Activated CD4-positive, alpha-beta T cell treated with anti-CD3 and anti-CD28 coated beads, Interleukin-2, amount 50 U/mL, for 4 hours (primary cell): ENCODE measurements around the gene SEPTIN12.
"Not testable (repeated sequence)": the region's sequence is repeated elsewhere in the genome, so short reads cannot be mapped to it uniquely, and the experiment has no call there.

Source experiments
- DNase-seq, 2 experiments: peaks; one replicate each; pipeline ENCODE4 v3.0.0-alpha.2; 2020

The SEPTIN12 gene

GRCh38 chr16:4801962-4802658 lies 14.0 kb upstream of the SEPTIN12 start, which contains the start of gene ROGDI:
TSS of gene ROGDI (minus strand) at chr16:4802633. CDS start at chr16:4802571, 62 bp downstream.
- peak; percentile 71 to 72 for DNase-seq

DNA sequence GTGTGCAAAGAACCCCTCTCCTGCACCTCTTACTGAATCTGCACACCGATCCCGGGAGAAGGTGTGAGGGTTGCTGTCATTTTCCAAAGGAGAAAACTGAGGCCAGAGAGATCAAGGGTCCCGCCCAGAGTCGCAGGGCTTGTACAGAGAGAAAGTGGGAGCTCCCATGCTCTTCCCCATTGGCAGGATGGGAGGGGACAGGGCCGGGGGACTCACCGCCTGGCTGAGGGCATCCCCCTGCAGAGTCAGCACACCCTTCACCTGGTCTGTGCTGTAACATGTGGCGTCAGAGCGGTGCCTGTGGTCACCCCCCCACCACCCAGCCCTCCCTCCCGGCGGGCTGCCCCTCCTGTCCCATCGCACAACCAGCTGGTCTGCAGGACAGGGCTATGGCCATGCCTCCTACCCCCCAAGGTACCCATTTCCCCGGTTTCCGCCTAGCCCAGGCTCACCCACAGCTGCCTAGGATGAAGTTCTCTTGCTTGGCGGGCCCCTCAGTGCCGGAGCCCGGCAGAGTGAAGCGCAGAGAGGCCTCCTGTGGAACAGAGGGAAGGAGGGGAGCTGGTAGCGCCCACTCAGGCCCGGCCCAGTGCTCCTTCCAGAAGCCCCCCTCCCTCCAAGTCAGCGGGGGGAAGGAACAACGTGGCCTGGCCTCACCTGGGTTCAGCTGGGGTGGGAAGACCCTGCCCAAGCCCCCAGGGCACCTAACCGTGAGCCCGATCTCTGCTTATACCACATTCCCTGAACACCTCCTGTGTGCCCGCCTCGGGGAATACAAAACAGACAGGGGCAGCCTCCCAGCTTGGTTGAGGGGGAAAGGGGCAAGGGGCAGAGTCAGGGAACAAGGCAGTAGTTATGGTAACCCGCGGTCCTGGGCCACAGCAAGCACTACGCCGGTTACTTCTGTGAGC lies 13.2 kb upstream of the SEPTIN12 start:
- no peak for DNase-seq

DNA sequence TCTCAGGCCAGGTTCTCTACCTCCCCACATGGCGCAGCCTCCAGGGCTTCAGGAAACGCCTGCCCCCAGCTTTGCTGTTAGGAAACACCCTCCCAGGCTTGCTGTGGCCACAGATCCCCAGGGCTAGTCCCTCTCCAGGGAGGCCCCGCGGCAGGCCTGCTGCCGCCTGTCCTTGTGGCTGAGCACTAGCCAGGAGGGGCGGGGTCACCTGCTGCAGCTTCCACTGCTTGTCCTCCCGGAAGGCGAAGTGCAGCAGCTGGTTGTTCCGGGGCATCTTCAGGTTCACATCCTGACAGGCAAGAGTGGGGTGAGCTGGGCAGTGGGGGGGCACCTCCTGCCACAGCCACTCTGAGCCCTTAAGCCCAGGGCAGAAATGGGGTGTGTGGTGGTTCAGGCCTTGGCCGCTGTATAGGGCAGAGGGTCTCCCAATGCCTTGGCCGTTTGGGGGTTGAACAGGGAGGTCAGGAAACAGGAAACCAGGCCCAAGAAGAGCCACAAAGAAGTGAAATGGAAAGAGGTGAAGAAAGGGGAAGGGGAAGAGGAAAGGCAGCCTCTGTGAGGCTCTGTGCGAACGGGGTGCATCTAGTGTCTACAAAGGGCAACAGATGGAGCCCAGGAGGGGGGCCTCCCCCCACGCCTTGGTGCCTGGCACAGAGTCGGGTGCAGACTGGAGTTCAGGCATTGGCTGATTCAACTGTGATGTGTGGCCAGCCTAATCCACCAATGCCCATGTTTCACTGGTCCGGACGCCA lies 12.3 kb upstream of the SEPTIN12 start:
- DNase-seq = no peak

GRCh38 chr16:4799171-4799855 lies 11.2 kb upstream of the SEPTIN12 start:
- no peak for DNase-seq

DNA sequence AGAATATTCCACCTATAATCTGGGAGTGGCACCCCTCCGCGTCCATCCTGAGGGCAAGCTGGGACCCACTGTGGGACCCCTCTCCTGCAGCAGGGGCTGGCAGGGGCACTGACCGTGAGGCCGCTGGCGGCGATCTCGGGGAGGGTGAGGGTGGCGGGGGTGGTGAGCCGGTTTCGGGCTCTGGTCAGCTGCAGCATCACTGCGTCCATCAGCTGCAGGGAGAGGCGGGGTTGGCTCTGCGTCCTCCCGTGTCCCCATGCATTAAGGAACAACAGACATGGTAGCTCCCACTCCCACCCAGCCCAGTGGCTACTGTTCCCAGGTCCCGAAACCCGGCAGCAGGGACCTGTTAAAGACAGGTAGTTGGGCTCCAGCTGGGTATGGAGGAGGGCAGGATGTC lies 10.3 kb upstream of the SEPTIN12 start:
- DNase-seq = no peak

DNA sequence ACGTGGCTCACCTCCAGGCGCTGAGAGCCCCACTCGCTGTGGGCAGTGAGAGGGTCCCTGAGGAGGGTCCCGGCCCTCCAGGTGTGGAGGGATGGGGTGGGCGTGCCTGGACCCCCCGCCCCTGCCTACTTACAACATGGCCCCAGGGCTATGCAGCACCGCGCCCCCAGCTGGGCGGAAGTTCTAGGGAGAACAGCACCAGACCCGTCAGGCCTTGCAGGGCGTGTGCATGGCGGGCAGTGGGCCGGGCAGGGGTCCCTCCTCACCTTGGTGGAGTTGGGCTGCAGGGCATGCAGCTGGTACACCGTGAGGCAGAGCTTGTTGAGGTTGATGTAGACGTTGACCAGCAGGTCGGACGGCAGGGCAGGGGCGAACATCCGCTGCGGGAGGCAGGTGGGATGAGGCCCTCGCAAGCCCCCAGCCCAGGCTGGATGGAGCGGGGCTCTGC lies 9.7 kb upstream of the SEPTIN12 start:
- DNase-seq = no peak

DNA sequence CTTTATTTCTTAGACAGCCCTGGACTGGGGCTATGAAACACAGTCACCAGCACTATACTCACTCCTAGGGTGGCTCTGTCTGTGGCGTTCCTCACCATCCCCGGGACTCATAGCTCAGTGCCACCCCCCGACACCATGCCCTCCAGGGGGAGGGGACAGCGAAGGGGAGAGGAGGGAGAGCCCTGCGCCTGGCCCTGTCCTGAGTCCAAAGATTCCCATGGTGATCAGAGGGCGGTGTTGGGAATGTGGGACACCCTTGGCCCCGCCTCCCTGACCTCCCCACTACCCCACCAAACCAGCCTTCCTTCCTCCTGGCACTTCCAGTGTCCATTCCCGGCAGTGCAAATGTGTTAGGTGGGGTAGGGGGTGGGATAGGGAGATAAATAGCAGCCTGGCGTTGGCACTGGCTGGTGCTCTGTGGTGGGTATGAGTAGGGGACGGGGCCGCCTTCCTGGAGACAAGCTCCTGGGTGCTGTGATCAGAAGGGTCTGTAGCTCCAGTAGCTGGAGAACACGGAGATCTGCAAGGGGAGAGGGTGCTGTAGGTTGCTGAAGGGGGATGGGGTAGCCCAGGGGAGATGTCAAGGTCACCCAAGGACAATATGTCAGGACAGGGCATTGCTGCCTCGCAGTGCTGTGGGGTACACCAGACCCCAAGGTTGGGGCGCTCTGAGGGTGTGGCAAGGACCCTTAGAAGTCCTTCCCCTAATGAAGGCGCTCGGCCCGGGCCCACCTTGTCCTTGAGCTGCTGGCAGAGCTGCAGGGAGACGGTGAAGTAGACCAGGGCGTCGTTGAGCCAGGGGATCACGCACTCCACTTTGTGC lies 9.0 kb upstream of the SEPTIN12 start:
- no peak for DNase-seq

GRCh38 chr16:4795828-4796572 lies 7.9 kb upstream of the SEPTIN12 start:
- DNase-seq = no peak

GRCh38 chr16:4795181-4795827 lies 7.2 kb upstream of the SEPTIN12 start, which contains the start of gene SMIM22:
TSS of gene SMIM22 (plus strand) at chr16:4795369. CDS start at chr16:4795735, 366 bp downstream.
- DNase-seq = no peak

GRCh38 chr16:4792951-4793513 lies 4.9 kb upstream of the SEPTIN12 start:
- DNase-seq = no peak

DNA sequence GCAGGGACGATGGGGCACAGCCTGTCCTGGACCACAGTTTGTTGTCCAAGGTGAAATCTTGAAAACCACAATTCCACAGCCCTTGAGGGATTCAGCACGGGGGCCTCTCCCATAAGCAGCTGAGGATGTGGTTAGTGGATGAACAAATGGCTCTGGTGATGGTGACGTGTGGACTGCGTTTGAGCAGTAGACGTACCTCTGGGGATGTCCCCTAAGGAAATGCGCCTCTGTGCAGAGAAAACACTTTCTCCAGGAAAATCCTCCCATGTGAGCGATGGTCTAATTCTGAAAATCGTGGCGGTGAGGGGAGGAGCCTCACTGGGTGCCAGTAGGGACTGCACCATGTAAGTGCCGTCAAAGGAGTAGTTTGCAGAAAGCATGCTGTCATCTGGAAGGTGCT lies 2.7 kb upstream of the SEPTIN12 start:
- DNase-seq = no peak

DNA sequence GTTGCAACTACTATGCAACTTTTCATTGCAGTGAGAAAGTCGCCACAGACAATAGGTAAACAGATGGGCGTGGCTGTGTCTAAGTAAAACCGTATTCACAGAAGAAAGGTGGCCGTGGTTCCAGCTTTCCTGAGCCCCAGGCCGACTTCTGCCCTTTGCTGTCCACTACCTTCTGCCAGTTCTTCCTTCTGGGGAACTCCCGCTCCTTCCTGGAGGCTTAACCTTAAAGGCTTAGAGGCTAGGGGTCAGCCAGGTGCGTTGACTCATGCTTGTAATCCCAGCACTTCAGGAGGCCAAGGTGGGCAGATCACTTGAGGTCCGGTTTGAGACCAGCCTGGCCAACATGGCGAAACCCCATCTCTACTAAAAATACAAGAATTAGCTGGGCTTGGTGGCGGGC lies 2.1 kb upstream of the SEPTIN12 start:
- DNase-seq = no peak

DNA sequence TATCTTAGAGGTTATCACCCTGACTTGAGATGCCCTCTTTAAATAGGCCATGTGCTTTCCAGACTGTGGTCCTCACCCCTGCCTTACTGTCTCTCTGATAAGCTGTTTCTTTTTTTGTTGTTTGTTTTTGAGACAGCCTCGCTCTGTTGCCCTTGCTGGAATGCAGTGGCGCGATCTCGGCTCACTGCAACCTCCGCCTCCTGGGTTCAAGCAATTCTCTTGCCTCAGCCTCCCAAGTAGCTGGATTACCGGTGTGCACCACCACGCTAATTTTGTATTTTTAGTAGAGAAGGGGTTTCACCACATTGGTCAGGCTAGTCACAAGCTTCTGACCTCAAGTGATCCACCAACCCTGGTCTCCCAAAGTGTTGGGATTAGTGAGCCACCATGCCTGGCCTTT lies 765 bp upstream of the SEPTIN12 start:
- no peak for DNase-seq

DNA sequence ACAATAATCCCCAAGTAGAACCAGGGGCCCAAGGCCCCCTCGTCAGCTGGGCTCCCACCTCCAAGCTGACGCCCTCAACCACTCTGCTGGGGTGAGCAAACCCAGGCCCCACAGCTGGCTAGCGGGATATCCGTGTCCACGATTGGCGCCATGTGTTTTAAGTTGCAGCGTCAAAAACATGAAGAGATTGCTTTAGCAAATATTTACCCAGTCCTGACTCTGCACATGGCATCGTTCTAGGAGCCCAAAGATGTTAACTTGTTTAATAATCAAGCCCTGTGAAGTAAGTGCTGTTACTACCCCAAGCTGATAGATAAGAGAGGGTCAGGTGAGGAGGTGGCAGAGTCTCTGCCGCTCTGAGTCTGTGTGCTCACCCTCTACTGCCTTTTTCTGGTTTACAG lies 344 bp upstream of the SEPTIN12 start:
- DNase-seq = no peak

DNA sequence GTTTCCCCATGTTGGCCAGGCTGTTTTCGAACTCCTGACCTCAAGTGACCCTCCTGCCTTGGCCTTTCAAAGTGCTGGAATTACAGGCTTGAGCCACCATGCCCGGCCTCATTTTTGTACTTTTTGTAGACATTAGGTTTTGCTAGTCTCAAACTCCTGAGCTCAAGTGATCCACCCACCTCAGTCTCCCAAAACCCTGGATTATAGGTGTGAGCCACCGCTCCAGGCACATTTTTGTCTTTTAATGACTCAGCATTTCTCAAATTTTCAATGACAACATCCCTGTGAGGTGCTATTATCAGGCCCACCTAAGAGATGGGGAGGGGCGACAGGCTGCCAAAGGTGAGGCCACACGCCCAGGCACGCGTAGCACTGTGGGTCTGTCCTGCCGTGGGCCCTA lies 1.1 kb downstream of the SEPTIN12 start:
- DNase-seq = no peak

GRCh38 chr16:4785758-4786433 lies 2.2 kb downstream of the SEPTIN12 start:
- no peak for DNase-seq

DNA sequence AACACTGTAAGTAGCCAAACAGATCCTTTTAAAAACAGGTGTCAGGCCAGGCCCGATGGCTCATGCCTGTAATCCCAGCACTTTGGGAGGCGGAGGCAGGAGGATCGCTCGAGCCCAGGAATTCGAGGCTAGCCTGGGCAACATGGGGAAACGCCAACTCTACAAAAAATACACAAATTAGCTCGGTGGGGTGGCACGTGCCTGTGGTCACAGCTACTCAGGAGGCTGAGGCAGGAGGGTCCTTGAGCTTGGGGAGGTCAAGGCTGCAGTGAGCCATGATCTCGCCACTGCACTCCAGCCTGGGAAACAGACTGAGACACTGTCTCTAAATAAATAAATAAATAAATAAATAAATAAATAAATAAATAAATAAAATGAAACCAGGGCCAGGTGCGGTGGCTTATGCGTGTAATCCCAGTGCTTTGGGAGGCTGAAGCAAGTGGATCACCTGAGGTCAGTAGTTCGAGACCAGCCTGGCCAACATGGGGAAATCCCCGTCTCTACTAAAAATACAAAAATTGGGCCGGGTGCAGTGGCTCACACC lies 3.6 kb downstream of the SEPTIN12 start:
- not testable (repeated sequence) for DNase-seq

DNA sequence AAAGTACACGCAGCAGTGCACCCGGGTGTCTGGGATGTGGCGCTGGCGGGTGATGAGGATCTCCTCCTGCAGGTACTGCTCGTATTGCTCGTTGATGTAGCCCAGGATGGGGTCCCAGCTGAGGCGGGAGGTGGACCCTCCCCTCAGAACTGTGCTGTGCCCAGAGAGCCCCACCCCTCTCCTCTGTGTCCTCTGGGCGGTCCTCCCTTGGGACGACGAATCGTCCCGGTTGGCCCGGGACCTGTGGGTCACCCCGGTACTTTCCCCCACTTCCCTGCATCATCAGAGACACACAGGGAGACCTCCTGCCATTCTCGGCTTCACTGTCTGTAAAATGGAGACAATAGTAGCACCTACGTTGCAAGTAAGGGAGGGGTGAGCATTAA lies 4.2 kb downstream of the SEPTIN12 start:
- no peak for DNase-seq
